IPS-11a (cell line): ENCODE data around the gene DHX32.

ENCODE experiments used
- H3K4me3 ChIP-seq: one replicate; pipeline ENCODE4 v1.5.1; 2013; ENCODE audit warnings: low read depth, low read length, control low read depth

Gene DHX32

DNA sequence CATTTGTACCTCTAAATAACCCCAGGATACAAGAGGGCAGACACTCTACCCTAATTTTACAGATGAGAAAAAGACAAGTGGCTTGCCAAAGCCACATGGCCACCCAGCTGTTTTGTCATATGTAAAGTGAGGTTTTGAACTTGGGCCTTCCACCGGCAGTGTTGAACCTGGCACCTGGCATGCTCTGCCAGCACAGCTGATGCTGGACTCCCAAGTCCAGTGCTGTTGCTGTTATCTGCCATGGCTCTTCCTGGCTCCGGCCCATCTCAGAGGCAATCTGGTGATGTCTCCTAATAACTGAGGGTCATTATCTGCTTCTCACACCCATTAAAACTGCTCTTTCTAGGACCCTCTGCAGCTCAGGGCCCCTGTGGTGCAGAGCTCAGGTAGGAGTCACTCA is 32.7 kb downstream of the DHX32 start:
- no peak overlapping the region for H3K4me3 ChIP-seq

DNA sequence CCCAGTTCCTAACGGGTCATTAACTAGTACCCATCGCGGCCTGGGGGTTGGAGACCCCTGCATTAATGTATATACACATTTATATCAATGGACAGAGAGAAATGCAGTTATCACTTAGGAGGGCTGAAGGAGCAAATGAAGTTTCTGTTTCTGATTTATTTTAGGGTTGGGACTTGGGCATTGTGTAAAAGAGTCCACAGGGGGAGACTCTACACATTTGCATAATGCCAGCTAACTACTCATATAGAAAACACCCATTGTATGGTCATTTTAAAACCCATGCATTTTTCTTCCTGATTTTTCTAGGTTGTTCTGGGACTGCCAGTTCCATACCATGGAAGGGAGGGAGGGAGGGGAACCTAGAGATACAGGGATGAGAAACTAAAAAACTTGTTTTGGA is 34.2 kb downstream of the DHX32 start:
- no peak overlapping the region for H3K4me3 ChIP-seq

DNA sequence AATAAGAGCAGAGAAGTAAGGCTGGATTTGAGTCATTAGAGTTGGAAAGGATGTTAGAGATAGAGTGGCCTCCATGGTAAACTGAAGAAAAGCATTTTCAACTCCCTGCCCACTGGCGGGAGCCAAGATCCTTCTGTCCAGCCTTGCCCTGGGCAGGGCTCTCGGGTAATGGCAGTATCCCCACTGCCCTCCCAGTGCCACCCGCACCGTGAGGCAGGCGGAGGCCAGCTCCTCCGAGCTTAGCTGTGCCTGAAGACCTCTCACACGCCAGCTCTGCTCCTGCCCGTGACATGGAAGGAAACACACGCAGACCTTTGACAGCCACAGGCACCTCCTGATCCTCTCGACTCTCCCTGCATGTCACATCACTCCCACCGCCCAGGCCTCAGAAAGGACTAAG is 35.5 kb downstream of the DHX32 start:
- no peak overlapping the region for H3K4me3 ChIP-seq

DNA sequence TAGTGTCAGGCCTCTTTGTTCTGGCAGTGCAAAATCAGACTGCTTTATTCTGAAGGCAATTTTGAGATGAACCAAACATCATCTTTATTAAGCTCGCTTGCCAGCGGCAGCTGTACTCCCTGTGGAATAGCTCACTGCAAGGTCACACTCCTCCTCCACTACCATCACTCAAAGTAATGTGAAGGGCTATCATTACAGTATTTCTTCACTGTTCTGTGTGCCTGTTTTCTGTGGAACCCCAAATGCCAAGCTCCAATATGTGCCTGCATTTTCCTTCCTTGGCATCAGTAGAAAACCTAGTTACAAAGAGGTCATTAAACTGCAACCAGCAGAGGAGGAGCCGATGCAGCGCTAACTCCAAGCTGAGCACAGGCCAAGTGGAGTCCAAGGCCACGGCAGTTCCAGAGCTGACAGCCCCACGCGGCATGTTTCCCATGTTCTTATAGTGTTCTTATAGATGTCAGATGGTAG is 36.3 kb downstream of the DHX32 start:
- H3K4me3 ChIP-seq, result no peak overlapping the region

DNA sequence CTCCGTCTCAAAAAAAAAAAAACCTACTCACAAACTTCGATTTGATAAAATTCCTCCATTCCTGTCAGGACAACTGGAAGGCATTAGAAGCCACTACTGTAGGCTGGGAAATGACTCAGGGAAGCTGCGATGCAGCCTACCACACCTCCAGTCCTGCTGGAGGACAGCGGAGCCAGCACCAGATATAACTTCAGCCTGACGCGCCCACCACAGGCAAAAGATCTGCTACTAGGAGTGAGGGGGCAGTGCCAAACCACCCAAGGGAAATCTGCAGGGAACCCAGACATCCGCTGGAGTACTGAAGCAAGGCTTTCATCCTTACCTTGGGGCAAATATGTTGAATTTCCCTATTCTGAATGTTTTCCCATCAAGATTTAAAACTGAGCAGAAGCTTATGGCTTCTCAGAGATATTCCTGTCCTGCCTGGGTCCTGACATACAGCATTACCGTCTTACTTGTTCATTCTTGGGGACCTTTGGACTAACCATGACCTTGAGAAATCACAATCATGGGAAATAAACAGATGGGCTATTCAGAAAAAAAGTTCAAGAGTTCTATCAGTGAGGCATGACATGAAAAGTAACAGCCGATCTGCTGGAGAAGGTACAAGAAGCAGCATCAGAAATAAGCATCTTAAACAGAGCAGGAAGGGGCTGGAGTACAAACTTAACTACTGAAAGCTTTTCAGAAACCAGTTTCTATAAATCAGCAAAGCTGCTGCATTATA is 37.3 kb downstream of the DHX32 start:
- no peak overlapping the region for H3K4me3 ChIP-seq

DNA sequence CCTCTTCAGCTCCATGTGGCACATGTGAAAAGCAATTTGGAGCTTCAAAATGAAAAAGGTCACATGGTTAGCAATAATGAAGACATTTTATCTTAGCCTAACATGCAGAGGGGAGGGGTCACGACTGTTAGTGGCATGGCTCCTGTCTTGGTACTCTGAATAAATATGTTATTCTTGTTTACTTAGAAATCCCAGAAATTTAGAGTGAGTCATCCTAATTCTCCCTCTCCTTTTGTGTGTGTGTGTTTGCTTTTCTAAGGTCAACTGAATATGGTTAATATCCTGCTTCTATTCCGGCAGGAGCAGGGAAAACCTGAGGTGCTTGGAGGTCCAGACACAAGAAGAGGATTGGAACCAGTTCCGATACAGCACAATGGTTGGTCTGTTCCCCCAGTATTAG is 40.1 kb downstream of the DHX32 start:
- H3K4me3 ChIP-seq, result no peak overlapping the region

DNA sequence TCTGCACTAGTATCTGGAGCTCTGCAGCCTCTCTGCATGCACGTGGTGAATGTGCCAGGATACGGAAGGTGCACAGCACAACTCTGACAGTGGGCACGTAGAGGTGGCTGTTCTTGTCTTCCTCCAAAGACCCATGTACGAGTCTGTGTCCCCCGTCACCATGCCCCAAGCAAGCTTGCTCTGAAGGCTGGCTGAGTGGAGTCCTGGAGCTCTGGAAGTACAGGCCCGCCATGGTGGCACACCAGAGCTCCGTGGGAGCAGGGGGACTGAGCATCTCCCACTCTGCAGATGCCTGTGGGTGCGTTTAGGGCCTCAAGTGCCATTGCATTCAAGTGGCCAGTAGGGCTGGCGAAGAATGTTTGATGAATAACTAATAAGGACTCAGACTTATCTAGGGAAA is 40.7 kb downstream of the DHX32 start:
- no peak overlapping the region for H3K4me3 ChIP-seq

DNA sequence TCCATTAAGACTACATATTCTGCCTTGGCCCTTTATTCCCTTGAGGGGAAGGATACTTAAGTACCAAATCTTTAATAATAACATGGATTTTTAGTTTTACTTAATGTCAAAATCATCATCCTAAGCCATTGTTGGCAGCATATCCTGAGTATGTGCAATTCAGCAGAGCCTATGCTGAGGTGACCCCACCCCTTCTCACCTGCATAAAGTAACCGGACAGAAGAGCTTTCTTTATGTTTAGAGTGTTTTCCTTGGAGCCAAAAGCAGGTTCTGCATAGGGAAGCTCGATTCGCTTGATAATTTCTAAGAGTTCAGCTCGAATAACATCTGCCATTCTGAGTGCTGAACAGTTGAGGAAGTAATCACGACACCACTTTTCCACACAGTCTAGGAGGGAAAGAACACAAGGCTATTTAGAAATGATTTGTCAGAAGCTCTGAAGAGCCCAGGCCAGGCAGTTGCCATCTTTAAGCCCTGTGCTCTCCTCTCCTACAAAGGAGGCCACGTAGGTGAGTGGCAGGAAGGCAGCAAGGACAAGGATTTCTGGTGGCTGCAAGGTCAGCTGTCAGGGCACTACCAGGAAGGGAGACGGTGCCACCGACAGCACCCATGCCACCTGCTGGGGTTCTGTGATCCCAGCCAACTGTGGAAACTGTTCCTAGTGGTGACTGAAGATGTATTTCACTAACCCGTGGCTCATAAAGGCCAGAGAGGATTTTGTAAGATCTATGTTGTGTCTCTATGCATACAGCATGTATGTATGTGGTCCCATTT is 42.1 kb downstream of the DHX32 start:
- no peak overlapping the region for H3K4me3 ChIP-seq

DNA sequence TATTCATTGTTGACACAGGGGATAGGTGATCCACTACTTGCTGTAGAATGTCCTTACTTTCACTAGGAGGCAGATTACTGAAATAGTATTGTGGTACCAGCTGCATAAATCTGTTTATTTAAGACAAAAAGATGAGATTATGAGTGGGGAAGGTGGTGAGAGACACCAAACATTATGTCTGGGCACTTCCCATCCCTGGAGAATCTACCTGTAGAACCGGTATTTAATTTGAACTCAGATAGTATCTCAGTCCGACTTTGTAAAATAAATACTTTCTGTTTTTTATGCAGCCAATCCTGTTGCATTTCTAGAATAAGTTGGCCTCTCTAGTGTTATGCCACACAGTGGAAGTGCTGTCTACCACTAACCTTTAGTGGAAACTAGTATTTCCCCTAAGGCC is 44.3 kb downstream of the DHX32 start:
- H3K4me3 ChIP-seq, result no peak overlapping the region

DNA sequence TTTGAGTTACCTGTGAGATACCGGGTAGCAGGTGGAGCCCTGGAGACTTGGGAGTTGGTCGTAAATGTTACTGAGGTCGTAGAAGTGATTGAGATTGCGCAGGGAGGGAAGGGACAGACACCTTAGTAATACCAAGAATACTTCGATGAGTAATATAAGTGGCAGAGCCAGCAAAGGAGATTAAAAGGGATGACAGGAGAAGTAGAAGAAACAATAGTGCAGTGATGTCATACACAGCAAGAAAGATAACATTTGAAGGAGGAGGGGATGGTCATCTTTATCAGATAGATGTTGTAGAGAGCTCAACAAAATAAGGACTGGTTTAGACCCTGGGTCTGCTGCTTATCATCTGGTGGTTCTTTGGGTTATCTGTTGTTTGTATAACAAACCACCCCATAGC is 52.8 kb downstream of the DHX32 start:
- no peak overlapping the region for H3K4me3 ChIP-seq

DNA sequence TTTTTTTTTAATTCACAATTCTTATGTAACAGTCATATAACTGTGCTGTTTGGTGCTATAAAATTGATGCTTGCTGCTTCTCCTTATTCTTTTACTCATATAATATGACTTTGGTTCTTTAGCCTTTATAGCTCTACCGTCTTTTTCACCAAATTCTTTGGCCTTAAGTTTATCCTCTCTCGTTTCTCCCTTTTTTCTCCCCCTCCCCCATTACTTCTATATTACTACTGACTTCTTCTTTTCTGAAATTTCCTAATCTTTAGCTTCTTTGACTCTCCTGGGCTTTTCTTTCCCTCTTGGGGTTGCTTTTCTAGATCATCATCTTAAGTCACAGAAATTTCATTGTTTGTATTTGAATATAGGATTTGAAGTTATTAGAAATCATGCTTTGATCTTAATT is 54.0 kb downstream of the DHX32 start:
- H3K4me3 ChIP-seq, result no peak overlapping the region

DNA sequence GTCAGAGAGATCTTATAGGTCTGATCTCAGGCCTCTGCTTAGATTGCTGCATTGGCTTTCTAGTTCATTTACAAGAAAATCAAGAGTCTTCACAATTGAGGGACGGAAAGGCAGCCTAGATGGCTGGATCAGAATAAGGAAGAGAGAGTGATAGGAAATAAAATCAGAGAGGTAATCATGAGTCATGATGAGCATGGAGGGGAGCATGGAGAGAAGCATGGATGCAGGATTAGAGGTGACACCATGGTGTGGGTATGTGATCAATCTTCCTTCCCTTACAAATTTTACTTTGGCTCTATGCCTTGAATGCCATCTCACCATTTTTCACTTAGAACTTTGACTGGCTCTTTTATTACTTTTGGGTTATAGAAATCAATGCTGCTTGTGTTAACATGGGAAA is 56.4 kb downstream of the DHX32 start:
- H3K4me3 ChIP-seq, result no peak overlapping the region

DNA sequence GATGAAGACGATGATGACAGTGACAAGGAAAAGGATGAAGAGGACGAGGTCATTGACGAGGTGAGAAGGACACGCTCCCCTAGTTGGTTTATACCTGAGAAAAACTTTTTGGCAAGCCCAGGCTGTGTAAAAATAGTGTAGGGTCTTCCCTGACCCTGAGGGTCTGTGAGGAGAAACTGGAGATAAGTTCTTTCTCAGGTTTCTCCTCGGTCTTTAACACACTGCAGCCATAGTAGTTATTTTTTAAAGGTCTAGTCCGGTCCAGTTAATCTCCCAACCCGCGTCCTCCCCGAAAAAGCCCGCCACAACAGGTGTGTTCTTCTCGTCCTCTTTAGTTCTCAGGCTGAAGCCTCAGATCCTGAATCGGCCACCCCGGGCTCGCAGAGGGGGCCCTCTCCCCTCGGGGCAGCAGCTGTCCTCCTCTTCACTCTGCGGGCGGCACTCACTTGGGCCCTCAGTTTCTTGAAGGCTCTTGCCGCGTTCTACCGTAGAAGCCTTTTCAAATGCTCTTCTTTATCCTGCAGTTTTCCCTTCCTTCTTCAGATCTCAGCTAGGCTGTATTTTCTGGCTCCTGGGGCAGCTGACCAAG is 57.3 kb downstream of the DHX32 start:
- peak overlapping the region; percentile 97 for H3K4me3 ChIP-seq

DNA sequence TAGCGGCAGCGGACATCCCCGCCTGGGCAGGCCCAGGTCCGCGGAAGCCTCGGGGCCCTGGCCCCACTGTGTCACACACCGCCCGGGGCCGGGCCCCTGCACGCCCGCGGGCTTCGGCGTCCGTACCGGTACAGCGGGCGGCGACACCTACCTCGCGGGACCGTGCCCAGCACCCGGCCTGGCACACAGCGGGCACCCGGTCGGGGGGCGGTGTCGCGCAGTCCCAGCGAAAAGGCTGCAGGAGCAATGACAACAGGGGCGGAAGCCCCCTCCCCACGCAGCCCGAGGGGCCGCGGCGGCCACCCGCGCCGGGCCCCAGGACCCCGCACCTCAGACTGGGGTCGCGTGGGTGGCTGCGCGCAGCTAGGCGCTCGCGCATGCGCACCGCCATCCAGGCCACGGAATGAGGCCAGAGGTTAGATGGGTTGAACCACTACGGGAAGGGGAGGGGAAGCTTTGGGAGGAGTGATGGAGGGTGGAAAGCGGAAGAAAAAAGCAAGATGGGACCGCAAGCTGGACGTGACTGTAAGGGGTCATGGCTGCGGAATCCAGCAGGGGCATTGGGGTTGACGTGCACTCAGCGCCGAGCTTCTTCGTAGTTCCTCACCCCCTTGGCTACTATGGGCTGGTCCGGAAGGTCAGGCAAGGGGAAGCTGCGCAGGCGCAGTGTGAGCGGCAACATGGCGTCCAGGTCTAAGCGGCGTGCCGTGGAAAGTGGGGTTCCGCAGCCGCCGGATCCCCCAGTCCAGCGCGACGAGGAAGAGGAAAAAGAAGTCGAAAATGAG is 58.0 kb downstream of the DHX32 start, which contains the start of the genes BCCIP and UROS:
BCCIP (plus strand) TSS at position 669 of the 785 bp plus-strand sequence; CDS start at position 681, 12 bp downstream.
UROS (minus strand) TSS at position 381 of the 785 bp plus-strand sequence. CDS start 6,759 bp downstream, outside the sequence.
- peak within 1 kb of the TSS; percentile 97 for H3K4me3 ChIP-seq

DNA sequence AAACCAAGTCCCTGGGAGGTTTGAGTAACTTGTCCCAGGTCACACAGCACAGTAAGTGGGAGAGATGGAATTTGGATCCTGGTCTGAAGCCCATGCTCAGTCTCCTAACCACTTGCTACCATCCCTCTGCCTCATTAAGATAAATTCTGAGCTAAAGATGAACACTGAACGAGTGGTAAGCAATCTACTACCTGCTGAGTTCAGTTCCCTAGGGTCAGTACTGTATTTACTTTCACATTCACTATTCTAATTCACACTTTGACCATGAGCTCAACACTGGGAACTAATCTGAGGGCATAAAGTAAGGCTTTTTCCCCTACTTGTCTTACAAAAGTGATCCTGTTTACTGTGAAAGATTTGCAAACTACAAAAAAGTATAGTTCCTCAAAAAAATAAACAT is 60.4 kb downstream of the DHX32 start:
- no peak overlapping the region for H3K4me3 ChIP-seq

DNA sequence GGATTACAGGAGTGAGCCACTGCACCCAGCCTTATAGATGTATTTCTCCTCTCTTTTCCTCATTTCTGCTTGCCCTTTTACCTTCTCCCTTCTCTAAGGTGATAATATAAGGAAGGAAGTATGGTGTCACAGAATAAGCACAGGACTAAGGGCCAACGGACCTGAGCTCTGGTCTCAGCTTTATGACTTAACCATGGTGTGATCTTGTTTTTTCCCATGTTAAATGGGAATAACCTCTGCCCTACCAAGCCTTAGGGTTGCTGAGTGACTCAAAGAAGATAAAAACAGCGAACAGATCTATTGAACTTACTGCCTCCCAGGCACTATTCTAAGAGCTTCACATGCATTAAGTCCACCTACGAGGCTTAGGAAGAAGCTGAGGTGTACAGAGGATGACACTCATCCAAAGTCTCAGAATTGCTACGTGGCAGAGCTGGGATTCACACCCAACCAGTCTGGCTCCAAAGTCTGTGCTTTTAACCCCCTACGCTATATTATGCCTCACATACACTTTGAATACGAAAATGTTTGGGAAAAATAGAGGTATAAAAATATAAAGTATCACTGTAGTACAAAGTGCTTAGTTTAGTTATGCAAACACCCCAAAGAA is 63.6 kb downstream of the DHX32 start:
- H3K4me3 ChIP-seq, result no peak overlapping the region

DNA sequence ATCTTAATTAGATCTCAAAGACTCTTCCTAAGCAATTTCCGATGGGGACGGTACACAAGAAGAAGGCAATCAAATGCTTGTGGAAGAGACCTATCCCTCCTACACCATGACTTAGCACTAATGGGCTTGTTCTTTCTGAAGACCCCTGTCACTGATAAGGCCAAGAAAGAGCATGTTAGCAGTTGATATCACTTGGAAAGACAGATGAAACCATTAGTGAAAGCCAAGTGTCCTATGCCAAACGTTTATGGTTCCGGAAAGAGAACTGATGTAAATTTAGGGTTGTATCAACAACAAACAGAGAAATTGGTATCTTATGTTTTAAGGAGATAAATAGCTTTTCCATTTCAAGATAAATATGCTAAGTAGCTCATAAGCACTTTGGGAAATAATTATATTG is 64.5 kb downstream of the DHX32 start:
- H3K4me3 ChIP-seq, result no peak overlapping the region

DNA sequence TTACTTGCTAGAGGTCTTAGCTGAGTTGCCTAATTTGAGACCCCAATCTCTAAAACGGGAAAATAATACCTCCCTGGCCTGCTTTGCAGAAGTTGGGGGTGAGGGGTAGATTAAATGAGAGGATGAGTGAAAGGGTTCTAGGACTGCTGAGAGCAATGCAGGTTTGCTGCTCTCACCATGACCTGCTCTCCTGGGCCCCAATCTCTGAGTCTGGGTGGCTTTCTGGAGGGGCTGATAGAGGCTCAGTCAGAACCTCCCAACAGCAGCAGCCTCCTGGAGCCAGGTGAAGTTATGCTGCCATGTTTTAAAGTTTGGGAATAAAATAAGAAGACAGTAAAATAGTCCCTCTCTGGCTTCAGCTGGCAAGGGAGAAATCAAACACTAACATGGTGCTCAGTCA is 65.3 kb downstream of the DHX32 start:
- H3K4me3 ChIP-seq, result no peak overlapping the region

DNA sequence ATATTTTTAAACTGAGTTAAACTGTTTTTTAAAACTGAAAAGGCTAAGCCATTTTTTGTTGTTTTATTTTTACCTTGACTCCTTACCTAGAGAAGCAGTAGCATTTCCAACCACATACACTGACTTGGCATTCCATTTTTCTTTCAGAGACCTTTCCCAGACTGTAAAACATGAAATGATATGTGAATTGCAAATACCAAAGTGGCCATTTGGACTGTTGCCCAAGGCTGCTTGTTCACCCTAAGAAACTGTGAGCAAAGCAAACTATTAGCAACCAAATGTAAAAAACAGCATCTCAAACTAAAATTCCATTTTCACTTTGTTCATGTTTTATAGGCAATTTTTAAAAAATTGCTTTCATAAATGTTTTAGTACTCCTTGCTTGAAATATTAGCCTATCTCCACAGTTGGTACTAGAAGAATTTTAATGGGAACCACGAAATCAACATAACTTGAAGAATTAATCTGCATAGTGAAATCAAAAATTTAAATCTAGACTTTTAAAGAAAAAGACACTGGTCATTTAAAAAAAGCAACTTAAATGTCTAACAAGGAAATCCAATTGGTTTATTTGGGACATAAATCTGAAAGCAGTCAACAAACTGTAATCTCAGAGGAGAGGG is 68.9 kb downstream of the DHX32 start:
- no peak overlapping the region for H3K4me3 ChIP-seq

DNA sequence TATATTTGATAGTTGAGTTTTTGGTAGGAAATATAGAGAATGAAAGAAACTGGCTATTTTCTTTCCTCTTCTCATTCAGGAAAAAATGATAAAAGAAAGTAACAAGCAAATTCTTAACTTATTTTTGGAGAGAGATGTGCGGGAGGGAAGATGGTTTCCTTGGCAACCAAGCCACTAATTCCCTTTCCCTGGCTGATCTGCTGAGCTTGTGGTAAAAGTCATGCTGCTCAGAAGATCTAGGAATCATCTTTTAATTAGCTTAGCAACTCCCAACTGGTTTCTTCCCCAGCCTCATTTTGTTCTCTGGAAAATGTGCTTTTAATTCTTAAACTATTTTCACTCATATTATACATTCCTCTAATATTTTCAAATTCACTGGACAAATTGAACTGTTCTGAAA is 69.8 kb downstream of the DHX32 start:
- no peak overlapping the region for H3K4me3 ChIP-seq
